ENCODE results near the gene BPIFA1. TPM values are rescaled to one million over a fixed set of nuclear protein-coding genes. Genes with fewer than 3 reads are reported as not detected.

BPIFA1 gene
- total RNA-seq, 2 donors from 2014 or later = not detected

- DNase-seq (ENCODE audit: low spot score) (no peak), ATAC-seq (ENCODE audit: insufficient number of reproducible peaks, low FRiP score, low read depth) (no peak)
- Histone ChIP-seq H3K4me3 (no peak overlapping the region), H3K27ac (no peak overlapping the region), H3K9me3 (no peaks in the 10 kb centered on the region), H3K4me1 (ENCODE audit: control insufficient read depth in 1 of 2, low read depth in 2 of 2) (no peaks in the 10 kb centered on the region), H3K36me3 (no peaks in the 10 kb centered on the region), H3K27me3 (replicated peaks; ENCODE audit: insufficient read depth) (no peaks in the 10 kb centered on the region)
- TF ChIP-seq CTCF (IDR thresholded peaks at IDR 0.05) = no peak
These were observed 10.3 kb downstream of the BPIFA1 start for GRCh38 chr20:33246077-33246476.

GRCh38 chr20:33249456-33249855 is 13.7 kb downstream of the BPIFA1 start:
- ATAC-seq (ENCODE audit: insufficient number of reproducible peaks, low FRiP score, low read depth) (no peak), DNase-seq (ENCODE audit: low spot score) (no peak)
- Histone ChIP-seq H3K36me3 (no peaks in the 10 kb centered on the region), H3K27ac (no peak overlapping the region), H3K27me3 (replicated peaks; ENCODE audit: insufficient read depth) (no peaks in the 10 kb centered on the region), H3K4me3 (no peak overlapping the region), H3K4me1 (ENCODE audit: control insufficient read depth in 1 of 2, low read depth in 2 of 2) (no peaks in the 10 kb centered on the region), H3K9me3 (no peaks in the 10 kb centered on the region)
- no peak for TF ChIP-seq CTCF (IDR thresholded peaks at IDR 0.05)

DNA sequence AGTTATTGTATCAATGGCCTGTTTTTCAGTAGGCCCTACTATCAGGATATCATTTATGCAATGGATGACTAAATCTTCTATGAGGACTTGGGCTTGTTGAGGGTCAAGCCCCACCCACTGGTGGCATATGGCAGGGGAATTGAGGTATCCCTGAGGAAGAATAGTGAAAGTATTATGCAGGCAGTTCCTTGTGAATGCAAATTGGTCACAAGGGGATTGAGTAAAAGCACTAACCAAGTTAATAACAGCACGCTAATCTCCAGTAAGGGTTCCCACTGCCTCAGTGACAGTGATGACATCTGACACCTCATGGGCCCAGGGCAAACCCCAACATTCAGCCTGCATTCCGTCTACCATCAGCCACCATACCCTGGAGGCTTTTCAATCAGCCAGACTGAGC is 14.9 kb downstream of the BPIFA1 start:
- Histone ChIP-seq H3K4me1 (ENCODE audit: control insufficient read depth in 1 of 2, low read depth in 2 of 2) (no peaks in the 10 kb centered on the region), H3K27me3 (replicated peaks; ENCODE audit: insufficient read depth) (no peaks in the 10 kb centered on the region), H3K9me3 (no peaks in the 10 kb centered on the region), H3K27ac (no peak overlapping the region), H3K36me3 (no peaks in the 10 kb centered on the region), H3K4me3 (no peak overlapping the region)
- no peak for DNase-seq (ENCODE audit: low spot score)
- no peak for TF ChIP-seq CTCF (IDR thresholded peaks at IDR 0.05)
- no peak for ATAC-seq (ENCODE audit: insufficient number of reproducible peaks, low FRiP score, low read depth)

GRCh38 chr20:33251496-33251895 is 15.7 kb downstream of the BPIFA1 start:
- TF ChIP-seq CTCF (IDR thresholded peaks at IDR 0.05) = no peak
- H3K9me3 ChIP-seq = no peaks in the 10 kb centered on the region
- H3K27ac ChIP-seq = no peak overlapping the region
- H3K36me3 ChIP-seq = no peaks in the 10 kb centered on the region
- ATAC-seq (ENCODE audit: insufficient number of reproducible peaks, low FRiP score, low read depth) (no peak), DNase-seq (ENCODE audit: low spot score) (no peak)
- no peaks in the 10 kb centered on the region for H3K27me3 ChIP-seq (replicated peaks; ENCODE audit: insufficient read depth)
- no peaks in the 10 kb centered on the region for H3K4me1 ChIP-seq (ENCODE audit: control insufficient read depth in 1 of 2, low read depth in 2 of 2)
- no peak overlapping the region for H3K4me3 ChIP-seq

GRCh38 chr20:33252460-33252859 is 16.7 kb downstream of the BPIFA1 start:
- no peak for DNase-seq (ENCODE audit: low spot score)
- Histone ChIP-seq H3K4me3 (no peak overlapping the region), H3K27ac (no peak overlapping the region), H3K4me1 (ENCODE audit: control insufficient read depth in 1 of 2, low read depth in 2 of 2) (no peaks in the 10 kb centered on the region), H3K27me3 (replicated peaks; ENCODE audit: insufficient read depth) (no peaks in the 10 kb centered on the region), H3K9me3 (no peaks in the 10 kb centered on the region), H3K36me3 (no peaks in the 10 kb centered on the region)
- ATAC-seq (ENCODE audit: insufficient number of reproducible peaks, low FRiP score, low read depth) = no peak
- no peak for TF ChIP-seq CTCF (IDR thresholded peaks at IDR 0.05)
